Measurements from ENCODE around the gene CLHC1. TPM values are rescaled to one million over a fixed set of nuclear protein-coding genes. Genes with fewer than 3 reads are reported as not detected.
"Not testable (repeated sequence)": the region's sequence is repeated elsewhere in the genome, so short reads cannot be mapped to it uniquely, and the experiment has no call there.

Gene CLHC1
- total and polyA plus RNA-seq, 4 donors = 3.3 to 17.7 (median 11.6) TPM

GRCh38 chr2:55200416-55200815, 31.7 kb downstream of the CLHC1 start:
- WGBS, 2 donors = 94 to 97% methylated on average over 1 of the region's 1 CpG
- Histone ChIP-seq H3K27me3 (ENCODE audit: control insufficient read depth in 1 of 2, insufficient read depth in 2 of 2, low read length in 1 of 2) (no peaks in the 10 kb centered on the region), H3K9me3 (ENCODE audit: control insufficient read depth, low read length) (no peaks in the 10 kb centered on the region), H3K4me3 (ENCODE audit: low read length in 2 of 2) (no peak overlapping the region), H3K36me3 (ENCODE audit: control insufficient read depth in 1 of 2, insufficient read depth in 2 of 2, low read length in 1 of 2) (no peaks in the 10 kb centered on the region), H3K27ac (ENCODE audit: low read depth in 1 of 2, low read length in 2 of 2) (no peak overlapping the region), H3K4me1 (ENCODE audit: control insufficient read depth in 1 of 2, insufficient read depth in 2 of 2, low read length in 2 of 2) (no peaks in the 10 kb centered on the region)
- intact Hi-C loops (cut with DNase I) = no loop called here
- DNase-seq (no peak), ATAC-seq (ENCODE audit: low FRiP score) (no peak)

GRCh38 chr2:55196526-55196925, 35.6 kb downstream of the CLHC1 start:
- intact Hi-C loops (cut with DNase I) = no loop called here
- H3K27ac ChIP-seq (ENCODE audit: low read depth in 1 of 2, low read length in 2 of 2) = no peak overlapping the region
- no peaks in the 10 kb centered on the region for H3K27me3 ChIP-seq (ENCODE audit: control insufficient read depth in 1 of 2, insufficient read depth in 2 of 2, low read length in 1 of 2)
- H3K9me3 ChIP-seq (ENCODE audit: control insufficient read depth, low read length) = no peaks in the 10 kb centered on the region
- no peaks in the 10 kb centered on the region for H3K36me3 ChIP-seq (ENCODE audit: control insufficient read depth in 1 of 2, insufficient read depth in 2 of 2, low read length in 1 of 2)
- H3K4me3 ChIP-seq (ENCODE audit: low read length in 2 of 2) = no peak overlapping the region
- WGBS, 2 donors = 97% methylated on average over 2 of the region's 2 CpGs
- DNase-seq (no peak), ATAC-seq (ENCODE audit: low FRiP score) (no peak)
- no peaks in the 10 kb centered on the region for H3K4me1 ChIP-seq (ENCODE audit: control insufficient read depth in 1 of 2, insufficient read depth in 2 of 2, low read length in 2 of 2)

GRCh38 chr2:55191888-55192287, 40.2 kb downstream of the CLHC1 start:
- 97 to 98% methylated on average over 2 of the region's 2 CpGs for WGBS, 2 donors
- H3K27ac ChIP-seq (ENCODE audit: low read depth in 1 of 2, low read length in 2 of 2); H3K36me3 ChIP-seq (ENCODE audit: control insufficient read depth in 1 of 2, insufficient read depth in 2 of 2, low read length in 1 of 2); ATAC-seq (ENCODE audit: low FRiP score); intact Hi-C loops (cut with DNase I); DNase-seq; H3K4me3 ChIP-seq (ENCODE audit: low read length in 2 of 2); H3K27me3 ChIP-seq (ENCODE audit: control insufficient read depth in 1 of 2, insufficient read depth in 2 of 2, low read length in 1 of 2); H3K4me1 ChIP-seq (ENCODE audit: control insufficient read depth in 1 of 2, insufficient read depth in 2 of 2, low read length in 2 of 2); H3K9me3 ChIP-seq (ENCODE audit: control insufficient read depth, low read length): not testable (repeated sequence)

- H3K27me3 ChIP-seq (ENCODE audit: control insufficient read depth in 1 of 2, insufficient read depth in 2 of 2, low read length in 1 of 2); H3K4me1 ChIP-seq (ENCODE audit: control insufficient read depth in 1 of 2, insufficient read depth in 2 of 2, low read length in 2 of 2); H3K36me3 ChIP-seq (ENCODE audit: control insufficient read depth in 1 of 2, insufficient read depth in 2 of 2, low read length in 1 of 2); H3K9me3 ChIP-seq (ENCODE audit: control insufficient read depth, low read length); intact Hi-C loops (cut with DNase I); H3K27ac ChIP-seq (ENCODE audit: low read depth in 1 of 2, low read length in 2 of 2); H3K4me3 ChIP-seq (ENCODE audit: low read length in 2 of 2); ATAC-seq (ENCODE audit: low FRiP score); DNase-seq: not testable (repeated sequence)
- 84 to 85% methylated on average over 8 of the region's 8 CpGs for WGBS, 2 donors
Measured at GRCh38 chr2:55186837-55187236, 45.3 kb downstream of the CLHC1 start.

GRCh38 chr2:55180374-55180773, 51.7 kb downstream of the CLHC1 start:
- no peaks in the 10 kb centered on the region for H3K9me3 ChIP-seq (ENCODE audit: control insufficient read depth, low read length)
- DNase-seq = no peak
- no peak overlapping the region for H3K27ac ChIP-seq (ENCODE audit: low read depth in 1 of 2, low read length in 2 of 2)
- intact Hi-C loops (cut with DNase I) = no loop called here
- no peak for ATAC-seq (ENCODE audit: low FRiP score)
- H3K4me3 ChIP-seq (ENCODE audit: low read length in 2 of 2) = no peak overlapping the region
- peaks cover 0 to 2% of the 10 kb centered on the region in 2 donors for H3K4me1 ChIP-seq (ENCODE audit: control insufficient read depth in 1 of 2, insufficient read depth in 2 of 2, low read length in 2 of 2)
- WGBS, 2 donors = 94 to 95% methylated on average over 2 of the region's 2 CpGs
- no peaks in the 10 kb centered on the region for H3K36me3 ChIP-seq (ENCODE audit: control insufficient read depth in 1 of 2, insufficient read depth in 2 of 2, low read length in 1 of 2)
- H3K27me3 ChIP-seq (ENCODE audit: control insufficient read depth in 1 of 2, insufficient read depth in 2 of 2, low read length in 1 of 2) = no peaks in the 10 kb centered on the region

- Histone ChIP-seq H3K9me3 (ENCODE audit: control insufficient read depth, low read length) (no peaks in the 10 kb centered on the region), H3K4me3 (ENCODE audit: low read length in 2 of 2) (no peak overlapping the region), H3K4me1 (ENCODE audit: control insufficient read depth in 1 of 2, insufficient read depth in 2 of 2, low read length in 2 of 2) (no peaks in the 10 kb centered on the region), H3K36me3 (ENCODE audit: control insufficient read depth in 1 of 2, insufficient read depth in 2 of 2, low read length in 1 of 2) (no peaks in the 10 kb centered on the region), H3K27ac (ENCODE audit: low read depth in 1 of 2, low read length in 2 of 2) (no peak overlapping the region), H3K27me3 (ENCODE audit: control insufficient read depth in 1 of 2, insufficient read depth in 2 of 2, low read length in 1 of 2) (no peaks in the 10 kb centered on the region)
- 8 to 15% methylated on average over 1 of the region's 1 CpG for WGBS, 2 donors
- intact Hi-C loops (cut with DNase I) = loop anchor here in 1 of 2 donors (2.0 to 10.0 kb wide), 2 partner anchors 277 to 451 kb away; partner anchors contain the start of gene EML6
- ATAC-seq (ENCODE audit: low FRiP score) = no peak
- no peak for DNase-seq
Measured at GRCh38 chr2:55176094-55176415, 56.0 kb downstream of the CLHC1 start.

- H3K27me3 ChIP-seq (ENCODE audit: control insufficient read depth in 1 of 2, insufficient read depth in 2 of 2, low read length in 1 of 2) = no peaks in the 10 kb centered on the region
- ATAC-seq (ENCODE audit: low FRiP score) (peak; percentile 87), DNase-seq (no peak)
- no peaks in the 10 kb centered on the region for H3K4me1 ChIP-seq (ENCODE audit: control insufficient read depth in 1 of 2, insufficient read depth in 2 of 2, low read length in 2 of 2)
- H3K4me3 ChIP-seq (ENCODE audit: low read length in 2 of 2) = no peak overlapping the region
- no peaks in the 10 kb centered on the region for H3K36me3 ChIP-seq (ENCODE audit: control insufficient read depth in 1 of 2, insufficient read depth in 2 of 2, low read length in 1 of 2)
- intact Hi-C loops (cut with DNase I) = loop anchor here (2.0 to 10.0 kb wide), 3 partner anchors 275 to 451 kb away; partner anchors contain the start of gene EML6 (in 1 of the 2)
- H3K27ac ChIP-seq (ENCODE audit: low read depth in 1 of 2, low read length in 2 of 2) = no peak overlapping the region
- WGBS, 2 donors = 18 to 22% methylated on average over 5 of the region's 5 CpGs
- H3K9me3 ChIP-seq (ENCODE audit: control insufficient read depth, low read length) = no peaks in the 10 kb centered on the region
Measured at GRCh38 chr2:55175254-55176093, 56.6 kb downstream of the CLHC1 start.

- intact Hi-C loops (cut with DNase I) = loop anchor here (2.0 to 10.0 kb wide), 2 partner anchors 273 to 449 kb away; partner anchors contain the start of gene EML6 (in 1 of the 2)
Measured at GRCh38 chr2:55173438-55174054, 58.5 kb downstream of the CLHC1 start.

More at GRCh38 chr2:55173438-55174054, 58.5 kb downstream of the CLHC1 start:
- H3K27ac ChIP-seq (ENCODE audit: low read depth in 1 of 2, low read length in 2 of 2) = no peak overlapping the region
- no peaks in the 10 kb centered on the region for H3K4me1 ChIP-seq (ENCODE audit: control insufficient read depth in 1 of 2, insufficient read depth in 2 of 2, low read length in 2 of 2)
- H3K27me3 ChIP-seq (ENCODE audit: control insufficient read depth in 1 of 2, insufficient read depth in 2 of 2, low read length in 1 of 2) = no peaks in the 10 kb centered on the region
- H3K9me3 ChIP-seq (ENCODE audit: control insufficient read depth, low read length) = no peaks in the 10 kb centered on the region
- H3K4me3 ChIP-seq (ENCODE audit: low read length in 2 of 2) = no peak overlapping the region
- 47 to 52% methylated on average over 2 of the region's 2 CpGs for WGBS, 2 donors
- ATAC-seq (ENCODE audit: low FRiP score) (no peak), DNase-seq (no peak)
- H3K36me3 ChIP-seq (ENCODE audit: control insufficient read depth in 1 of 2, insufficient read depth in 2 of 2, low read length in 1 of 2) = no peaks in the 10 kb centered on the region

Data from aorta (tissue), 5 donors.